Testis (tissue), 3 donors: ENCODE data around the gene ASPHD1. TPM values are rescaled to one million over a fixed set of nuclear protein-coding genes. Genes with fewer than 3 reads are reported as not detected.

ENCODE experiments used
- DNase-seq: peaks from one replicate; pipeline ENCODE4 v3.0.0-alpha.2; 2019
- H3K27ac ChIP-seq, 2 donors: fragments of 200-600 bp; sonication (generic); one replicate each; pipeline ENCODE4 v1.5.1; 2019
- H3K27me3 ChIP-seq: fragments of 200-600 bp; sonication (generic); one replicate; pipeline ENCODE4 v1.5.1; 2019
- H3K36me3 ChIP-seq: fragments of 200-600 bp; sonication (generic); one replicate; pipeline ENCODE4 v1.5.1; 2017; ENCODE audit warnings: low read depth; ENCODE audit errors: missing control alignments
- H3K4me1 ChIP-seq: fragments of 200-600 bp; sonication (generic); one replicate; pipeline ENCODE4 v1.5.1; 2019
- H3K4me3 ChIP-seq, 2 donors: fragments of 200-600 bp; sonication (generic); one replicate each; pipeline ENCODE4 v1.5.1; 2017 to 2019
- H3K9me3 ChIP-seq: fragments of 200-600 bp; sonication (generic); one replicate; pipeline ENCODE4 v1.5.1; 2017
- POLR2A ChIP-seq: fragments of 450-650 bp; IDR thresholded peaks from one replicate; pipeline ENCODE4 v1.6.1; 2017; ENCODE audit warnings: antibody characterized with exemption, mild to moderate bottlenecking, moderate library complexity
- WGBS, 2 donors: methylation state at CpG; one replicate each; pipeline ENCODE4 v1.1.5; 2018; 5-methylcytosine and 5-hydroxymethylcytosine counted together
- intact Hi-C: fragments of 100-400 bp; cut with DNase I; formaldehyde crosslinking; loops from one replicate; pipeline ENCODE4 v1.15.1; 2023; ENCODE audit warnings: low total_unique reads
- polyA plus RNA-seq: library from polyadenylated mRNA; stranded (reverse); fragments of 350-450 nt; fragmentation: Illumina TruSeq; extraction: RNeasy Lipid Tissue Mini Kit (QIAGEN cat#74804); gene quantifications from one replicate; pipeline ENCODE4 v1.2.3, GENCODE V29; 2014; ENCODE audit warnings: low read depth, low replicate concordance; ENCODE audit not compliant: insufficient read depth
- total RNA-seq, 2 donors: library from RNA; depleted of rRNA; stranded (reverse); fragments of >200 nt; gene quantifications; one replicate each; pipeline ENCODE4 v1.2.3, GENCODE V29; 2016
- TF ChIP-seq, protein P1 (sequence below), 3 experiments: fragments of 450-650 bp in 2 of 3; fragments of 200-600 bp in 1 of 3; sonication (generic) in 1 of 3; IDR thresholded peaks; one replicate each; pipeline ENCODE4 v1.5.1; 2016 to 2019; ENCODE audit warnings: antibody characterized with exemption in 3 of 3, mild to moderate bottlenecking in 2 of 3, moderate library complexity in 1 of 3

ASPHD1 gene
- total and polyA plus RNA-seq, 3 donors from 2014 or later = 6.2 to 13.7 (median 11.1) TPM

DNA sequence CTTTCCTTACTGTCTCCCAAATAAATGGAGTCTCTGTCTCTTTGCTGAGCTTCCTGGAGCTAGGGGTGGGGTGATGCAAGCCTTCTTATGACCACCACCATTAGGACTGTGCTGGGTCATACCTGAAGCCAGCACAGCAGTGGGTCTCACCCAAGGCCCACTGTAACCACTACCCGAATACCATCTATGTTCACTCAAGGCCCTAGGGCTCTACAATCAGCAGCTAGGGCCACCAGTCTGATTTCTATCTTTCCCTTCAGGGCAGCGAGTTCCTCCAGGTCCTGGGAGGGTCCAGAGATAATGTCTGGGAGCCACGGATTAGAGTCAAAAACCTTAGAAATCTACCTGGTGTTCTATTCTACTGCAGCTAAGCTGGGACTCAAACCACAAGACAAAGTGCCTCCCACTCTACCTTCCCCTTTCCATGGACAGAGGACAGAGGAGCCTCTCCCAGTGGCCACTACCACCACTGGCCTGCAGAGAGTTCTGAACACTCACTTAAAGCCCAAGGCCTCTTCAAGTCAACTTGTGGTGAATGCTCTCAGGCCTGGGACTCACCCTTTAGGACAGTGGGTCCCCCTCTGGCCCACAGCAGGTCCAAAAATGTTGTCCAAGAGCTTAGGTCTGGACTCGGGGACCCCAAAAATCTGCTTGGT is 50.6 kb downstream of the ASPHD1 start:
- Histone ChIP-seq H3K36me3 (no peaks in the 10 kb centered on the region), H3K27ac (no peak overlapping the region), H3K4me1 (no peaks in the 10 kb centered on the region), H3K4me3 (no peak overlapping the region), H3K27me3 (no peaks in the 10 kb centered on the region), H3K9me3 (no peaks in the 10 kb centered on the region)
- TF ChIP-seq, protein P1, sequence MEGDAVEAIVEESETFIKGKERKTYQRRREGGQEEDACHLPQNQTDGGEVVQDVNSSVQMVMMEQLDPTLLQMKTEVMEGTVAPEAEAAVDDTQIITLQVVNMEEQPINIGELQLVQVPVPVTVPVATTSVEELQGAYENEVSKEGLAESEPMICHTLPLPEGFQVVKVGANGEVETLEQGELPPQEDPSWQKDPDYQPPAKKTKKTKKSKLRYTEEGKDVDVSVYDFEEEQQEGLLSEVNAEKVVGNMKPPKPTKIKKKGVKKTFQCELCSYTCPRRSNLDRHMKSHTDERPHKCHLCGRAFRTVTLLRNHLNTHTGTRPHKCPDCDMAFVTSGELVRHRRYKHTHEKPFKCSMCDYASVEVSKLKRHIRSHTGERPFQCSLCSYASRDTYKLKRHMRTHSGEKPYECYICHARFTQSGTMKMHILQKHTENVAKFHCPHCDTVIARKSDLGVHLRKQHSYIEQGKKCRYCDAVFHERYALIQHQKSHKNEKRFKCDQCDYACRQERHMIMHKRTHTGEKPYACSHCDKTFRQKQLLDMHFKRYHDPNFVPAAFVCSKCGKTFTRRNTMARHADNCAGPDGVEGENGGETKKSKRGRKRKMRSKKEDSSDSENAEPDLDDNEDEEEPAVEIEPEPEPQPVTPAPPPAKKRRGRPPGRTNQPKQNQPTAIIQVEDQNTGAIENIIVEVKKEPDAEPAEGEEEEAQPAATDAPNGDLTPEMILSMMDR (IDR thresholded peaks at IDR 0.05) = no peak
- TF ChIP-seq POLR2A = no peak
- 90 to 93% methylated on average over 4 of the region's 4 CpGs for WGBS, 2 donors
- intact Hi-C loops = no loop called here
- DNase-seq = no peak

- Histone ChIP-seq H3K36me3 (no peaks in the 10 kb centered on the region), H3K27ac (no peak overlapping the region), H3K9me3 (no peaks in the 10 kb centered on the region), H3K4me1 (no peaks in the 10 kb centered on the region), H3K4me3 (no peak overlapping the region), H3K27me3 (no peaks in the 10 kb centered on the region)
- intact Hi-C loops = no loop called here
- WGBS, 2 donors = 88 to 96% methylated on average over 3 to 8 of the region's 8 CpGs
- no peak for DNase-seq
- TF ChIP-seq, protein P1 (IDR thresholded peaks at IDR 0.05) = no peak
- no peak for TF ChIP-seq POLR2A
These were observed 51.5 kb downstream of the ASPHD1 start for GRCh38 chr16:29951625-29952365.

Other genes with a start within 250 kb of the ASPHD1 start
- gene SPN, start 237.2 kb upstream of the ASPHD1 start, total RNA-seq = under 1 TPM in 1 of 2 donors, not detected in 1; 0.74 TPM
- 3.2 TPM for gene SPN, start 237.2 kb upstream of the ASPHD1 start, polyA plus RNA-seq
- 1 to 10 TPM; 4.3 to 7.6 TPM for gene QPRT, start 221.3 kb upstream of the ASPHD1 start, total RNA-seq
- 13.6 TPM for gene QPRT, start 221.3 kb upstream of the ASPHD1 start, polyA plus RNA-seq
- under 1 TPM; 0.31 to 0.79 TPM for gene C16orf54, start 154.5 kb upstream of the ASPHD1 start, total RNA-seq
- gene C16orf54, start 154.5 kb upstream of the ASPHD1 start, polyA plus RNA-seq = 1.1 TPM
- gene ZG16, start 122.2 kb upstream of the ASPHD1 start, total RNA-seq = under 1 TPM in 1 of 2 donors, not detected in 1; 0.12 TPM
- not detected for gene ZG16, start 122.2 kb upstream of the ASPHD1 start, polyA plus RNA-seq
- 10 to 100 TPM; 79.8 to 85.1 TPM for gene KIF22, start 109.7 kb upstream of the ASPHD1 start, total RNA-seq
- 69.6 TPM for gene KIF22, start 109.7 kb upstream of the ASPHD1 start, polyA plus RNA-seq
- 100 to 1,000 TPM; 173 to 186 TPM for gene MAZ, start 94.0 kb upstream of the ASPHD1 start, total RNA-seq
- gene MAZ, start 94.0 kb upstream of the ASPHD1 start, polyA plus RNA-seq = 217 TPM
- 10 to 100 TPM; 13.3 to 18.0 TPM for gene PRRT2, start 88.3 kb upstream of the ASPHD1 start, total RNA-seq
- gene PRRT2, start 88.3 kb upstream of the ASPHD1 start, polyA plus RNA-seq = 8.0 TPM
- 10 to 100 TPM; 53.0 to 68.4 TPM for gene PAGR1, start 84.3 kb upstream of the ASPHD1 start, total RNA-seq
- gene PAGR1, start 84.3 kb upstream of the ASPHD1 start, polyA plus RNA-seq = 36.1 TPM
- 100 to 1,000 TPM; 147 to 224 TPM for gene MVP, start 80.0 kb upstream of the ASPHD1 start, total RNA-seq
- 119 TPM for gene MVP, start 80.0 kb upstream of the ASPHD1 start, polyA plus RNA-seq
- gene CDIPT, start 37.3 kb upstream of the ASPHD1 start, total RNA-seq = 100 to 1,000 TPM in 1 of 2 donors, 10 to 100 TPM in 1; 90.3 to 100 TPM
- gene CDIPT, start 37.3 kb upstream of the ASPHD1 start, polyA plus RNA-seq = 68.7 TPM
- gene SEZ6L2, start 938 bp upstream of the ASPHD1 start, total RNA-seq = 10 to 100 TPM; 43.7 to 57.5 TPM
- 40.9 TPM for gene SEZ6L2, start 938 bp upstream of the ASPHD1 start, polyA plus RNA-seq
- gene KCTD13, start 25.7 kb downstream of the ASPHD1 start, total RNA-seq = 100 to 1,000 TPM; 202 to 241 TPM
- 126 TPM for gene KCTD13, start 25.7 kb downstream of the ASPHD1 start, polyA plus RNA-seq
- gene TMEM219, start 61.6 kb downstream of the ASPHD1 start, total RNA-seq = 100 to 1,000 TPM; 160 to 203 TPM
- 280 TPM for gene TMEM219, start 61.6 kb downstream of the ASPHD1 start, polyA plus RNA-seq
- 100 to 1,000 TPM; 126 to 140 TPM for gene TAOK2, start 73.4 kb downstream of the ASPHD1 start, total RNA-seq
- 66.5 TPM for gene TAOK2, start 73.4 kb downstream of the ASPHD1 start, polyA plus RNA-seq
- 10 to 100 TPM; 32.1 to 40.2 TPM for gene HIRIP3, start 95.1 kb downstream of the ASPHD1 start, total RNA-seq
- gene HIRIP3, start 95.1 kb downstream of the ASPHD1 start, polyA plus RNA-seq = 57.3 TPM
- gene INO80E, start 95.8 kb downstream of the ASPHD1 start, total RNA-seq = 10 to 100 TPM; 64.0 to 72.3 TPM
- 98.1 TPM for gene INO80E, start 95.8 kb downstream of the ASPHD1 start, polyA plus RNA-seq
- 10 to 100 TPM; 28.3 to 45.3 TPM for gene DOC2A, start 110.5 kb downstream of the ASPHD1 start, total RNA-seq
- gene DOC2A, start 110.5 kb downstream of the ASPHD1 start, polyA plus RNA-seq = 75.1 TPM
- 10 to 100 TPM; 12.4 to 91.3 TPM for gene C16orf92, start 122.7 kb downstream of the ASPHD1 start, total RNA-seq
- gene C16orf92, start 122.7 kb downstream of the ASPHD1 start, polyA plus RNA-seq = 20.3 TPM
- 10 to 100 TPM; 51.8 to 82.7 TPM for gene TLCD3B, start 130.8 kb downstream of the ASPHD1 start, total RNA-seq
- gene TLCD3B, start 130.8 kb downstream of the ASPHD1 start, polyA plus RNA-seq = 194 TPM
- gene ALDOA, start 165.3 kb downstream of the ASPHD1 start, total RNA-seq = 100 to 1,000 TPM; 373 to 521 TPM
- 467 TPM for gene ALDOA, start 165.3 kb downstream of the ASPHD1 start, polyA plus RNA-seq
- 100 to 1,000 TPM in 1 of 2 donors, 10 to 100 TPM in 1; 82.1 to 109 TPM for gene PPP4C, start 175.5 kb downstream of the ASPHD1 start, total RNA-seq
- 154 TPM for gene PPP4C, start 175.5 kb downstream of the ASPHD1 start, polyA plus RNA-seq
- 1 to 10 TPM; 1.3 to 2.9 TPM for gene TBX6, start 191.4 kb downstream of the ASPHD1 start, total RNA-seq
- gene TBX6, start 191.4 kb downstream of the ASPHD1 start, polyA plus RNA-seq = 1.7 TPM
- gene YPEL3, start 195.7 kb downstream of the ASPHD1 start, total RNA-seq = 10 to 100 TPM; 69.4 to 75.3 TPM
- gene YPEL3, start 195.7 kb downstream of the ASPHD1 start, polyA plus RNA-seq = 55.3 TPM
- 1 to 10 TPM; 1.5 to 4.0 TPM for gene GDPD3, start 213.0 kb downstream of the ASPHD1 start, total RNA-seq
- gene GDPD3, start 213.0 kb downstream of the ASPHD1 start, polyA plus RNA-seq = 7.2 TPM
- gene MAPK3, start 222.7 kb downstream of the ASPHD1 start, total RNA-seq = 10 to 100 TPM; 69.4 to 81.8 TPM
- gene MAPK3, start 222.7 kb downstream of the ASPHD1 start, polyA plus RNA-seq = 109 TPM